Measurements from ENCODE around the gene RNF39. TPM values are rescaled to one million over a fixed set of nuclear protein-coding genes. Genes with fewer than 3 reads are reported as not detected.
A peak's percentile ranks its signal among the peaks of the same experiment; 100 is the strongest.

The RNF39 gene
- total RNA-seq, 1 experiment from 2014 or later = 0.23 TPM

- H3K36me3 Mint-ChIP-seq (ENCODE audit: insufficient read depth, unreplicated experiment) = peaks cover 16% of the 10 kb centered on the region
- peaks cover 14% of the 10 kb centered on the region for H3K4me1 ChIP-seq
- no TSS peak for BruUV-seq (replicated peaks)
These were observed 4.3 kb downstream of the RNF39 start for GRCh38 chr6:30071081-30071818.

GRCh38 chr6:30067460-30068139 is 8.0 kb downstream of the RNF39 start:
- BruUV-seq (replicated peaks) = TSS peak; percentile 11
- H3K27me3 ChIP-seq (replicated peaks; ENCODE audit: control insufficient read depth, insufficient read depth, low read length) = no peaks in the 10 kb centered on the region
- ChIA-PET POLR2A (no interaction called here), CTCF (interaction anchor here (1.2 to 1.7 kb wide), 3 partner anchors 16 to 36 kb away, joined by 3 to 10 read pairs (median 6); no protein-coding TSS in a partner anchor)
- H3K4me3 ChIP-seq (ENCODE audit: low read depth, low read length) = peak overlapping the region; percentile 44
- Mint-ChIP-seq H3K27ac (ENCODE audit: unreplicated experiment) (peak overlapping the region; percentile 95), H3K4me1 (ENCODE audit: low read depth, unreplicated experiment) (peaks cover 27% of the 10 kb centered on the region), H3K9me3 (ENCODE audit: unreplicated experiment) (no peaks in the 10 kb centered on the region), H3K4me3 (ENCODE audit: unreplicated experiment) (peak overlapping the region; percentile 78), H3K36me3 (ENCODE audit: insufficient read depth, unreplicated experiment) (peaks cover 16% of the 10 kb centered on the region), H3K27me3 (ENCODE audit: insufficient read depth, unreplicated experiment) (no peaks in the 10 kb centered on the region)
- no peak for TF ChIP-seq CTCF (IDR thresholded peaks at IDR 0.05; ENCODE audit: insufficient read depth in 1 of 2, low read depth in 1 of 2, low read length in 1 of 2, severe bottlenecking in 1 of 2, unreplicated experiment in 1 of 2)
- H3K36me3 ChIP-seq (ENCODE audit: control insufficient read depth, insufficient read depth, low read length) = no peaks in the 10 kb centered on the region; the same call in 1 of the 2 replicates
- H3K4me1 ChIP-seq = peaks cover 15% of the 10 kb centered on the region
- H3K9me3 ChIP-seq = no peaks in the 10 kb centered on the region
- intact Hi-C loops (cut with micrococcal nuclease; ENCODE audit: unreplicated experiment) = loop anchor here (2.0 kb wide), 1 partner anchor 33 kb away; no protein-coding TSS in a partner anchor
- DNase-seq = no peak

More at GRCh38 chr6:30071081-30071818, 4.3 kb downstream of the RNF39 start:
- no peaks in the 10 kb centered on the region; the same call in 1 of the 2 replicates for H3K36me3 ChIP-seq (ENCODE audit: control insufficient read depth, insufficient read depth, low read length)
- peaks cover 7% of the 10 kb centered on the region for H3K27me3 Mint-ChIP-seq (ENCODE audit: insufficient read depth, unreplicated experiment)
- H3K4me3 Mint-ChIP-seq (ENCODE audit: unreplicated experiment) = no peak overlapping the region
- POLR2A ChIA-PET = no interaction called here
- DNase-seq = no peak
- no peaks in the 10 kb centered on the region for H3K27me3 ChIP-seq (replicated peaks; ENCODE audit: control insufficient read depth, insufficient read depth, low read length)
- H3K4me1 Mint-ChIP-seq (ENCODE audit: low read depth, unreplicated experiment) = peaks cover 25% of the 10 kb centered on the region
- H3K9me3 Mint-ChIP-seq (ENCODE audit: unreplicated experiment) = no peaks in the 10 kb centered on the region
- H3K9me3 ChIP-seq = no peaks in the 10 kb centered on the region
- no peak overlapping the region for H3K27ac Mint-ChIP-seq (ENCODE audit: unreplicated experiment)
- intact Hi-C loops (cut with micrococcal nuclease; ENCODE audit: unreplicated experiment) = no loop called here
- TF ChIP-seq CTCF (IDR thresholded peaks at IDR 0.05; ENCODE audit: insufficient read depth in 1 of 2, low read depth in 1 of 2, low read length in 1 of 2, severe bottlenecking in 1 of 2, unreplicated experiment in 1 of 2) = no peak
- H3K4me3 ChIP-seq (ENCODE audit: low read depth, low read length) = no peak overlapping the region
- CTCF ChIA-PET = no interaction called here
